Muscle layer of duodenum (tissue), 2 donors: Measurements from ENCODE around the gene ARHGEF38.
"Not testable (repeated sequence)": the region's sequence is repeated elsewhere in the genome, so short reads cannot be mapped to it uniquely, and the experiment has no call there.

ENCODE experiments used
- H3K27ac ChIP-seq: one replicate; pipeline ENCODE4 v1.7.0; 2013; ENCODE audit warnings: mild to moderate bottlenecking, low read length
- H3K27me3 ChIP-seq: one replicate; pipeline ENCODE4 v1.7.0; 2013; ENCODE audit warnings: low read depth, mild to moderate bottlenecking, control low read depth, low read length
- H3K36me3 ChIP-seq, 2 donors: one replicate each; pipeline ENCODE4 v1.7.0; 2013; ENCODE audit warnings: low read length in 2 of 2, control low read depth in 1 of 2, mild to moderate bottlenecking in 1 of 2; ENCODE audit not compliant: insufficient read depth in 2 of 2, control insufficient read depth in 1 of 2
- H3K4me1 ChIP-seq, 2 donors: one replicate each; pipeline ENCODE4 v1.7.0; 2013; ENCODE audit warnings: low read length in 2 of 2, mild to moderate bottlenecking in 2 of 2, control low read depth in 1 of 2, moderate library complexity in 1 of 2; ENCODE audit not compliant: insufficient read depth in 2 of 2, control insufficient read depth in 1 of 2
- H3K4me3 ChIP-seq, 2 donors: one replicate each; pipeline ENCODE4 v1.7.0; 2013; ENCODE audit warnings: low read length in 2 of 2, low read depth in 1 of 2, mild to moderate bottlenecking in 1 of 2
- H3K9me3 ChIP-seq, 2 donors: one replicate each; pipeline ENCODE4 v1.7.0; 2013; ENCODE audit warnings: low read length in 2 of 2, control low read depth in 1 of 2, mild to moderate bottlenecking in 1 of 2; ENCODE audit not compliant: control insufficient read depth in 1 of 2
- donor health status: healthy.

Gene ARHGEF38

DNA sequence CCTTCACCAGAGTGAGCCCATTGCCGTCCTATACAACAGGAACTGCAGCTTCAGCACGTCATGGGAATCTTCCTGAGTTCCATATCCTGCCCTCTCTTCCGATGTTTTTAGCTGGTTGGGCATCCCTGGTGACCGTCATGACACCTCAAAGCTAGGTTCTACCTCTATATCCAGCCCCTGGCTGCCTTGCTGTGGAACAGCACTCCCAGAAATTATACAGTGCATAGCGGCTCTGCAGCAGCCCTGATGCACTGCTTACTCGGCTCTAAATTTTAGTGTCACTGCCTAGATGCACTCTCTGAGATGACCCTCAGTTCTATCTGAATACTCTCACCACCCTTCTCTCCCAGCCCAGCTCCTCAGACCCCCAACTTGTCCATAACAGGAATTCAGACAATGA is 44.3 kb downstream of the ARHGEF38 start:
- Histone ChIP-seq H3K36me3 (no peaks in the 10 kb centered on the region), H3K9me3 (no peaks in the 10 kb centered on the region), H3K27me3 (no peaks in the 10 kb centered on the region), H3K4me3 (no peak overlapping the region), H3K27ac (no peak overlapping the region), H3K4me1 (no peaks in the 10 kb centered on the region)

DNA sequence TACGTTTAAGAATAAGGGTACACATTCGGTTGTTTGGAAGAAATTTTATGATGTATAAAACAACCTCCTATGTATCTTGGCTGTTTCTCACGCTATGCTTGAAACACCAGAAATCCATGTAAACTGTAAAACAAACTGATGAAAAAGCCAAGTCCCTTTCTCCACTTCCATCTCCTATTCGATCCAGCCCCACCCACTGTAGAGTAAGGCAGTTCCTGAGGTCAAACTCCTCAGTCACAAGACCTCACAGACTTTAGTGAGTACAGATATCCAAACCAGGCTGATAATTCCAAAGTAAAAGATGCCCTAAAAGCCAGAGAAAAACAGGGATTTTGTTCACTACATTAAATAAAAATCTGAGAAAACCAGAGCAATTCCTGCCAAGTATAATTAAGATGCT is 45.6 kb downstream of the ARHGEF38 start:
- Histone ChIP-seq H3K27ac (no peak overlapping the region), H3K27me3 (no peaks in the 10 kb centered on the region), H3K4me3 (no peak overlapping the region), H3K4me1 (no peaks in the 10 kb centered on the region), H3K36me3 (no peaks in the 10 kb centered on the region), H3K9me3 (no peaks in the 10 kb centered on the region)

- Histone ChIP-seq H3K4me1 (no peaks in the 10 kb centered on the region), H3K36me3 (no peaks in the 10 kb centered on the region), H3K27me3 (no peaks in the 10 kb centered on the region), H3K27ac (no peak overlapping the region), H3K9me3 (no peaks in the 10 kb centered on the region), H3K4me3 (no peak overlapping the region)
These were observed 46.4 kb downstream of the ARHGEF38 start for GRCh38 chr4:105598787-105599186.

GRCh38 chr4:105599482-105599881 is 47.1 kb downstream of the ARHGEF38 start:
- H3K4me3 ChIP-seq: no peak overlapping the region
- no peak overlapping the region for H3K27ac ChIP-seq
- H3K36me3 ChIP-seq: no peaks in the 10 kb centered on the region
- H3K4me1 ChIP-seq: no peaks in the 10 kb centered on the region
- H3K27me3 ChIP-seq: no peaks in the 10 kb centered on the region
- H3K9me3 ChIP-seq: no peaks in the 10 kb centered on the region

DNA sequence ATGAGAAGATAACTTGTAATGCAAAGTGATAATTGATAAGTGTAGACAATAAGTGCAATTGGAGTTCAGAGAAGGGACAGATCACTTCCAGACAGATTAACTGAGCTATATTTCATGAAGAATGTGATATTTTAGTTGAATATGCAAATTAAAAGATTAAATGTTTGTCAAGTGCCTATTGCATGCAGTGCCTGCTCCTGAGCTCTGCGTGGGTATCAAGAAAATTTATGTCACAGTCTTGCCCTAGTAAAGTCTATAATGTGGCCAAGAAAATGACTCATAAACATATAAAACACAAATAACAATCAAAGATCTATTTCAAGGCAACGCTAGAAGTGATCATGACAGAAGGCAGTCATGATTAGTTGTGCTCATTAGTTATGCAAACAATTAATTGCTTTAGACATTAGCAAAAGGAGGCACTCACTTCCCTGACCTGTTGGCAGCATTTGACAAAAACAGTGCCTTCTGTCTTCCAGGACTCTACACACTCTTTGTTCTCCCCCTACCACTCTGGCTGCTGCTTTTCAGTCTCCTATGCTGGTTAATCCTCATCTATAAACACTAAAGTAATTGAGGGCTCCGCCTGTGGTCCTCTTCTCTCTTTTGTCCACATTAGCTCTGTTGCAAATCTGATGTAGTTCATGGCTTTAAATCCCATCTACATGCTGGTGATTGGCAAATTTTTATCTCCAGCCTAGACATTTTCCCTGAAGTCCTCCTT is 47.7 kb downstream of the ARHGEF38 start:
- H3K4me1 ChIP-seq: no peaks in the 10 kb centered on the region
- no peak overlapping the region for H3K27ac ChIP-seq
- H3K4me3 ChIP-seq: no peak overlapping the region
- H3K9me3 ChIP-seq: no peaks in the 10 kb centered on the region
- no peaks in the 10 kb centered on the region for H3K36me3 ChIP-seq
- no peaks in the 10 kb centered on the region for H3K27me3 ChIP-seq

GRCh38 chr4:105600951-105601350 is 48.5 kb downstream of the ARHGEF38 start:
- Histone ChIP-seq H3K27me3 (no peaks in the 10 kb centered on the region), H3K9me3 (no peaks in the 10 kb centered on the region), H3K27ac (no peak overlapping the region), H3K4me3 (no peak overlapping the region), H3K4me1 (no peaks in the 10 kb centered on the region), H3K36me3 (no peaks in the 10 kb centered on the region)

DNA sequence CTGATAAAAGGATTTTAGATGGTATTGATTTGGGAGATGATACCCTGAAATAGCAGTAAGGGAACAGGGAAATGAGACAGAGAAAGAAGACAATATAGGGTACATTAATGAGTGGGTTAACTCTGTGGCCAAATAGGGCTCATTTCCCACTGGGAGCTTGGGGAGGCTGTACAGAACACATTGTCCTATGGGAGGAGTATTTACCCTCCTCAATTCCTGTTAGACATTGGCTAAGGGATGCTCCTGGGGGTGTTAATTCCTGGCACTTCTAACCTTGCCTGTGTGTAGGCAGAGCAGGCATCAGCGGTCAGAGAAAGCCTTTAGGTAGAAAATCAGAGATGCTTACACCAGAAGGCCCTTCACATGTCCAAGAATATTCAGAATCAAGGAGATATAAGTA is 49.0 kb downstream of the ARHGEF38 start:
- no peak overlapping the region for H3K27ac ChIP-seq
- H3K4me1 ChIP-seq: no peaks in the 10 kb centered on the region
- no peaks in the 10 kb centered on the region for H3K27me3 ChIP-seq
- no peak overlapping the region for H3K4me3 ChIP-seq
- H3K36me3 ChIP-seq: no peaks in the 10 kb centered on the region
- no peaks in the 10 kb centered on the region for H3K9me3 ChIP-seq

DNA sequence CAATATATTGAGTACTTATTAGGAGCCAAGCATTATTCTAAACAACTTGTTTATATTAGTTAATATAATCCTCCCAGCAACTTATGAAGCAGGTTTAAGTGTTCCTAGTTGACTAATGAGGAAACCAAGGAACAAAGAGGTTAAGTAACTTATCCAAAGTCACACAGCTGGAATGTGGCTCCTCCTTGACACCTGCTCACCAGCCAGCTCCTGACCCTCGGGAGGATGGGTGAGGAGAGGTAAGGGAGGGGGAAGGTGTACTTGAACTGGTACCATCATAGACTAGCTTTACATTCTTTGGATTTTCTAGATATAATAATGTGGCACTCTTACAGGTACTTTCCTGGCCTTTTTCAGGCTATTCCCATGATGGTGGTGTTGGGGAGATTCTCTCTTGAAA is 50.7 kb downstream of the ARHGEF38 start:
- no peaks in the 10 kb centered on the region for H3K9me3 ChIP-seq
- H3K36me3 ChIP-seq: no peaks in the 10 kb centered on the region
- no peaks in the 10 kb centered on the region for H3K27me3 ChIP-seq
- no peak overlapping the region for H3K27ac ChIP-seq
- no peak overlapping the region for H3K4me3 ChIP-seq
- H3K4me1 ChIP-seq: no peaks in the 10 kb centered on the region

DNA sequence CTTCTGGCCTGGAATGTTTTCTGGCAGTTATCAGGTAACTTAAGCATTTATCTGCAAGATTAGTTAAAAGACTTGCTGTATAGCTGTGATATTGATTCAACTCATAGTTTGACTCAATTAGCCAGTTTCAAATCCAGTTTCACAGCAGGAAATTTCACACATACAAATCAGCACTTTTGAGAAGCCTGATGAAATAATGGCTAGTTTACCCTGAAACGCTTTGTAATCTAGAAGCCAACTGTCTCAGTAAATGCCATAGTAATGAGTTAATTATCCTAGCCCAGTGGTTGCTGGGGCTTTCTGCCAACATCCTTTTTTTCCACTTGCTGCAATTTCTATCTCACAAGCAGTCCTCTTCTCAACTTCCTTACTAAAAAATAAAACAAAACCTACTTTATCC is 53.1 kb downstream of the ARHGEF38 start:
- H3K27me3 ChIP-seq: no peaks in the 10 kb centered on the region
- H3K27ac ChIP-seq: no peak overlapping the region
- no peaks in the 10 kb centered on the region for H3K36me3 ChIP-seq
- no peaks in the 10 kb centered on the region for H3K4me1 ChIP-seq
- no peaks in the 10 kb centered on the region for H3K9me3 ChIP-seq
- H3K4me3 ChIP-seq: no peak overlapping the region

- H3K27ac ChIP-seq: no peak overlapping the region
- H3K4me3 ChIP-seq: no peak overlapping the region
- H3K9me3 ChIP-seq: no peaks in the 10 kb centered on the region
- H3K36me3 ChIP-seq: no peaks in the 10 kb centered on the region
- no peaks in the 10 kb centered on the region for H3K27me3 ChIP-seq
- no peaks in the 10 kb centered on the region for H3K4me1 ChIP-seq
These were observed 55.5 kb downstream of the ARHGEF38 start for GRCh38 chr4:105607876-105608275.

- not testable (repeated sequence) for H3K4me1 ChIP-seq, H3K9me3 ChIP-seq, H3K27ac ChIP-seq, H3K27me3 ChIP-seq, H3K4me3 ChIP-seq, H3K36me3 ChIP-seq
These were observed 57.4 kb downstream of the ARHGEF38 start for GRCh38 chr4:105609819-105610218.

DNA sequence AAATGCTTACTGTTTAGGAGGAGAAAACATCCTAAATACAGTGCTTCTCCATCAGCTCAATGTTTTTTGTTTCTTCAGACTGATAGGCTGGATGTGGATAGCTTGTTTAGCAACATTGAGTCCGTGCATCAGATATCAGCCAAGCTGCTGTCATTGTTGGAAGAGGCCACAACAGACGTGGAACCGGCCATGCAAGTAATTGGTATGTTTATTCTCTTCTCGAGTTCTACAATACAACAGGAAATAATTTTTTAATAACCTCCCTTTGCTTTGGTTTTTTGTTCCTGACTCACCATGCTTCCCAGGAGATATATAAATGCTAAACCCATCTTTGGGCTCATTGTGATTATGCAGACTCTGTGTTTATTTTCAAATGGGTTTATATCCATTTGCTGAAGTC is 60.9 kb downstream of the ARHGEF38 start:
- Histone ChIP-seq H3K9me3 (no peaks in the 10 kb centered on the region), H3K27ac (no peak overlapping the region), H3K36me3 (no peaks in the 10 kb centered on the region), H3K4me1 (no peaks in the 10 kb centered on the region), H3K4me3 (no peak overlapping the region), H3K27me3 (no peaks in the 10 kb centered on the region)
